ENCODE measurements around the gene NFATC2. TPM values are rescaled to one million over a fixed set of nuclear protein-coding genes. Genes with fewer than 3 reads are reported as not detected.
"Not testable (repeated sequence)": the region's sequence is repeated elsewhere in the genome, so short reads cannot be mapped to it uniquely, and the experiment has no call there.

NFATC2 gene
- polyA plus RNA-seq, 1 experiment: 0.21 TPM

GRCh38 chr20:51348876-51349275 lies 193.6 kb downstream of the NFATC2 start:
- ChIA-PET CTCF (interaction anchor here (0.9 to 2.9 kb wide), 2 partner anchors 10 to 43 kb away, joined by 3 to 14 read pairs; no protein-coding TSS in a partner anchor), POLR2A (no interaction called here)

DNA sequence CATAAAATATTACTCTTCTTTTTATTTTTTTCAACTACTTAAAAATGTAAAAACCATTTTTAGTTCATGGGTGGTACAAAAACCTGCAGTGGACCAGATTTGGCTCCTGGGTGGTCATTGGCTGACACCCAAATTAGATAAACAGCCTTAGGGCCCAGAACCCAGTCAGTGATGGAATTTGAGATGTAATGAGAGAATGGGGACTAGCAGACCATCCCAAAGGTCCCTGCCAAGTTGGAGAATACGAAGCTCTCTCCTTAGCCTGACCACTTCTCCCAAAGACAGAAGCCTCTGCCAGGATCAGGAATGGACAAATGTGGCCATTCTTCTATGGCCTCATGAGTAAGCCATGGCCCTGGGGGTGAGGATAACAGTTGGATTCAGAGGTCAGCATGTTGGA lies 194.7 kb downstream of the NFATC2 start:
- no peaks in the 10 kb centered on the region for H3K36me3 ChIP-seq (ENCODE audit: control insufficient read depth, insufficient read depth, low read length)
- ChIA-PET CTCF (interaction anchor here (2.9 kb wide), 1 partner anchor 11 kb away, joined by 14 read pairs; no protein-coding TSS in a partner anchor), POLR2A (no interaction called here)
- H3K27me3 ChIP-seq (ENCODE audit: control insufficient read depth, insufficient read depth, low read length): no peaks in the 10 kb centered on the region
- DNase-seq (ENCODE audit: low read depth): no peak
- H3K4me3 ChIP-seq (ENCODE audit: low read depth, low read length): no peak overlapping the region
- TF ChIP-seq CTCF (IDR thresholded peaks at IDR 0.05; ENCODE audit: insufficient read depth, low read depth, low read length): no peak

More at GRCh38 chr20:51348876-51349275, 193.6 kb downstream of the NFATC2 start:
- TF ChIP-seq CTCF (IDR thresholded peaks at IDR 0.05; ENCODE audit: insufficient read depth, low read depth, low read length): no peak
- DNase-seq (ENCODE audit: low read depth): no peak
- H3K27me3 ChIP-seq (ENCODE audit: control insufficient read depth, insufficient read depth, low read length): no peaks in the 10 kb centered on the region
- H3K36me3 ChIP-seq (ENCODE audit: control insufficient read depth, insufficient read depth, low read length): no peaks in the 10 kb centered on the region
- no peak overlapping the region for H3K4me3 ChIP-seq (ENCODE audit: low read depth, low read length)

DNA sequence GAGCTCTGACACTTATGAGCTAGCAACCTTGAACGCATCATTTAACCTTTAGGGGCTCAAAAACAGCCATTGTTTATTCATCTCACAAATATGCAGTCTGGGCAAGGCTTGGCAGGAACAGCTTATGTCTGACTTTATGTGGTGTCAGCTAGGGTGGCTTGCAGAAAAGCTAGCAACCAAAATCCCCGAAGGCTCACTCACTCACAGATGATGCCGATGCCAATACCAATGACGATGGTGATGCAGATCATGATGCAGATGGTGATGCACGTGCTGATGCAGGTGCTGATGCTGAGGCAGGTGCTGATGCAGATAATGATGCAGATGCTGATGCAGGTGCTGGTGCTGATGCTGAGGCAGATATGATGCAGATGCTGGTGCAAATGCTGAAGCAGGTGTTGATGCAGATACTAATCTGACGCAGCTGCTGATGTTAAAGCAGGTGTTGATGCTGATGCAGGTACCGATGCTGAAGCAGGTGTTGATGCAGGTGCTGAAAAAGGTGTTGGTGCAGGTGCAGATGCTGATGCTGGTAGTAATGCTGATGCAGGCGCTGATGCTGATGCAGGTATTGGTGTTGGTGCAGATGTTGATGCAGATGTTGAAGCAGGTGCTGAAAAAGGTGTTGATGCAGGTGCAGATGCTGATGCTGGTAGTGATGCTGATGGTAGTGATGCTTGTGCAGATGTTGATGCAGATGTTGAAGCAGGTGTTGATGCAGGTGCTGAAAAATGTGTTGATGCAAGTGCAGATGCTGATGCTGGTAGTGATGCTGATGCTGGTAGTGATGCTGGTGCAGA lies 195.6 kb downstream of the NFATC2 start:
- POLR2A ChIA-PET: no interaction called here
- TF ChIP-seq CTCF (IDR thresholded peaks at IDR 0.05; ENCODE audit: insufficient read depth, low read depth, low read length): no peak
- no peak for DNase-seq (ENCODE audit: low read depth)
- CTCF ChIA-PET: interaction anchor here (0.6 to 1.5 kb wide), 5 partner anchors 23 to 359 kb away, joined by 3 to 4 read pairs (median 4); no protein-coding TSS in a partner anchor
- Histone ChIP-seq H3K36me3 (ENCODE audit: control insufficient read depth, insufficient read depth, low read length) (no peaks in the 10 kb centered on the region), H3K27me3 (ENCODE audit: control insufficient read depth, insufficient read depth, low read length) (no peaks in the 10 kb centered on the region), H3K4me3 (ENCODE audit: low read depth, low read length) (no peak overlapping the region)

- Histone ChIP-seq H3K36me3 (ENCODE audit: control insufficient read depth, insufficient read depth, low read length) (no peaks in the 10 kb centered on the region), H3K4me3 (ENCODE audit: low read depth, low read length) (no peak overlapping the region), H3K27me3 (ENCODE audit: control insufficient read depth, insufficient read depth, low read length) (no peaks in the 10 kb centered on the region)
- POLR2A ChIA-PET: no interaction called here
- DNase-seq (ENCODE audit: low read depth): no peak
- CTCF ChIA-PET: interaction anchor here (0.8 to 1.5 kb wide), 4 partner anchors 39 to 353 kb away, joined by 3 to 4 read pairs (median 4); no protein-coding TSS in a partner anchor
- TF ChIP-seq CTCF (IDR thresholded peaks at IDR 0.05; ENCODE audit: insufficient read depth, low read depth, low read length): no peak
These were observed 196.9 kb downstream of the NFATC2 start for GRCh38 chr20:51345601-51346101.

GRCh38 chr20:51343802-51344201 lies 198.7 kb downstream of the NFATC2 start:
- H3K27me3 ChIP-seq (ENCODE audit: control insufficient read depth, insufficient read depth, low read length); POLR2A ChIA-PET; CTCF ChIA-PET: not testable (repeated sequence)

More at GRCh38 chr20:51343802-51344201, 198.7 kb downstream of the NFATC2 start:
- H3K4me3 ChIP-seq (ENCODE audit: low read depth, low read length); DNase-seq (ENCODE audit: low read depth); H3K36me3 ChIP-seq (ENCODE audit: control insufficient read depth, insufficient read depth, low read length): not testable (repeated sequence)
